ENCODE data around the gene SLC15A4.
"Not testable (repeated sequence)": the region's sequence is repeated elsewhere in the genome, so short reads cannot be mapped to it uniquely, and the experiment has no call there.

Gene SLC15A4

GRCh38 chr12:128813392-128813791 lies 10.4 kb downstream of the SLC15A4 start:
- no peak for DNase-seq

- DNase-seq = no peak
Measured at GRCh38 chr12:128811806-128812205, 12.0 kb downstream of the SLC15A4 start.

- DNase-seq = no peak
Measured at GRCh38 chr12:128810182-128811127, 13.3 kb downstream of the SLC15A4 start.

GRCh38 chr12:128808651-128809050 lies 15.1 kb downstream of the SLC15A4 start:
- no peak for DNase-seq

GRCh38 chr12:128807161-128807724 lies 16.5 kb downstream of the SLC15A4 start:
- DNase-seq = no peak

GRCh38 chr12:128806573-128806972 lies 17.2 kb downstream of the SLC15A4 start:
- no peak for DNase-seq

GRCh38 chr12:128805406-128805805 lies 18.4 kb downstream of the SLC15A4 start:
- not testable (repeated sequence) for DNase-seq

- DNase-seq = no peak
Measured at GRCh38 chr12:128804762-128805161, 19.0 kb downstream of the SLC15A4 start.

GRCh38 chr12:128803788-128804187 lies 20.0 kb downstream of the SLC15A4 start:
- DNase-seq = no peak

- DNase-seq = no peak
Measured at GRCh38 chr12:128802756-128803155, 21.0 kb downstream of the SLC15A4 start.

GRCh38 chr12:128801879-128802391 lies 21.8 kb downstream of the SLC15A4 start:
- no peak for DNase-seq

- no peak for DNase-seq
Measured at GRCh38 chr12:128800606-128801005, 23.2 kb downstream of the SLC15A4 start.

- DNase-seq = no peak
Measured at GRCh38 chr12:128798571-128799341, 25.0 kb downstream of the SLC15A4 start.

- no peak for DNase-seq
Measured at GRCh38 chr12:128797119-128798118, 26.3 kb downstream of the SLC15A4 start.

GRCh38 chr12:128796439-128797118 lies 27.2 kb downstream of the SLC15A4 start:
- no peak for DNase-seq

GRCh38 chr12:128795530-128796361 lies 28.0 kb downstream of the SLC15A4 start:
- no peak for DNase-seq

- DNase-seq = no peak
Measured at GRCh38 chr12:128794661-128795529, 28.9 kb downstream of the SLC15A4 start.

- DNase-seq = no peak
Measured at GRCh38 chr12:128793701-128794100, 30.1 kb downstream of the SLC15A4 start.

GRCh38 chr12:128792881-128793280 lies 30.9 kb downstream of the SLC15A4 start:
- DNase-seq = no peak
